HepG2 (cell line): ENCODE results near the gene KCND3. TPM values are rescaled to one million over a fixed set of nuclear protein-coding genes. Genes with fewer than 3 reads are reported as not detected.

ENCODE experiments used
- ATAC-seq: fragments of 200-7000 bp; cut with Tn5 transposase; 3 replicates; pipeline ENCODE4 v1.9.1; 2020; ENCODE audit warnings: mild to moderate bottlenecking, moderate library complexity
- BruUV-seq: library from RNA; stranded (reverse); fragments of 400-500 nt; replicated peaks from 2 replicates; lab custom pipeline; 2021; lab: Mats Ljungman, UMichigan
- CTCF ChIA-PET: fragments of 300-600 bp; formaldehyde crosslinking; extraction: SDS; loops from one replicate; lab custom pipeline; 2021; ENCODE audit warnings: low total read pairs, inconsistent platforms, low intra/inter-chr PET ratio; lab: Yijun Ruan, JAX
- POLR2A ChIA-PET: fragments of 350-600 bp; sonication (Branson Sonifier 250); formaldehyde crosslinking; loops from one replicate; lab custom pipeline; 2020; ENCODE audit warnings: antibody characterized with exemption, inconsistent platforms; lab: Yijun Ruan, JAX
- DNase-seq: peaks from one replicate; pipeline ENCODE4 v3.0.0-alpha.2; 2015; ENCODE audit warnings: low spot score
- FAIRE-seq: peaks from 3 replicates; lab custom pipeline; 2011; peaks lifted over from hg19 to GRCh38; lab: Jason Lieb, UNC
- H2AFZ ChIP-seq: one replicate; pipeline ENCODE4 v1.6.1; 2011; ENCODE audit warnings: low read length, inconsistent platforms
- H3K27ac ChIP-seq: fragments of 300-600 bp; 3 replicates; pipeline ENCODE4 v1.8.0; 2011; ENCODE audit warnings: mixed run types, mild to moderate bottlenecking, mixed read lengths, low read length, inconsistent platforms; ENCODE audit not compliant: insufficient read depth; ENCODE audit errors: extremely low read length
- H3K27me3 ChIP-seq, 2 experiments: fragments of 200-600 bp in 1 of 2; 2 replicates in 1 of 2; 3 replicates in 1 of 2; pipeline versions ENCODE4 v1.6.0 to v1.8.0; 2011; ENCODE audit warnings: low read length in 2 of 2, mild to moderate bottlenecking in 2 of 2, moderate library complexity in 2 of 2, inconsistent platforms in 1 of 2; ENCODE audit not compliant: insufficient read depth in 2 of 2, control insufficient read depth in 1 of 2
- H3K36me3 ChIP-seq, 2 experiments: fragments of 200-600 bp in 1 of 2; replicated peaks in 1 of 2; 2 replicates in 1 of 2; 3 replicates in 1 of 2; pipeline versions ENCODE4 v1.5.1 to v1.8.0; 2011; ENCODE audit warnings: low read length in 2 of 2, inconsistent platforms in 1 of 2; ENCODE audit not compliant: insufficient read depth in 2 of 2, control insufficient read depth in 1 of 2
- H3K4me1 ChIP-seq: 2 replicates; pipeline ENCODE4 v1.5.1; 2012; ENCODE audit warnings: low read length, inconsistent platforms; ENCODE audit not compliant: insufficient read depth
- H3K4me2 ChIP-seq: 2 replicates; pipeline ENCODE4 v1.6.0; 2011; ENCODE audit warnings: low read depth, low read length, inconsistent platforms
- H3K4me3 ChIP-seq, 3 experiments: fragments of 200-600 bp in 1 of 3; sonication (generic), shearing (Covaris generic) in 1 of 3; replicated peaks in 1 of 3; 2 replicates each; pipeline ENCODE4 v1.5.1; 2011 to 2016; ENCODE audit warnings: low read length in 3 of 3, inconsistent platforms in 2 of 3, low read depth in 2 of 3, mild to moderate bottlenecking in 2 of 3, control low read depth in 1 of 3, mixed read lengths in 1 of 3; ENCODE audit not compliant: insufficient read depth in 1 of 3
- H3K79me2 ChIP-seq: one replicate; pipeline ENCODE4 v1.6.1; 2011; ENCODE audit warnings: low read length, inconsistent platforms; ENCODE audit not compliant: insufficient read depth
- H3K9ac ChIP-seq: 2 replicates; pipeline ENCODE4 v1.6.0; 2011; ENCODE audit warnings: mild to moderate bottlenecking, low read depth, low read length, inconsistent platforms; ENCODE audit not compliant: insufficient read depth
- H3K9me3 ChIP-seq: 2 replicates; pipeline ENCODE4 v1.5.1; 2012; ENCODE audit warnings: mild to moderate bottlenecking, low read length
- H4K20me1 ChIP-seq: 2 replicates; pipeline ENCODE4 v1.6.0; 2011; ENCODE audit warnings: inconsistent platforms, mild to moderate bottlenecking, low read length, moderate library complexity; ENCODE audit not compliant: insufficient read depth
- MLXIP ChIP-seq: sonication (generic); formaldehyde crosslinking; IDR thresholded peaks from 2 replicates; pipeline ENCODE4 v1.9.0; 2021; ENCODE audit warnings: missing genetic modification reagents, borderline replicate concordance
- PAXIP1 ChIP-seq: sonication (generic); formaldehyde crosslinking; conservative IDR thresholded peaks from 2 replicates; pipeline ENCODE4 v1.4.0; 2020; ENCODE audit warnings: mild to moderate bottlenecking, missing genetic modification reagents, moderate library complexity
- RCOR2 ChIP-seq: IDR thresholded peaks from 2 replicates; pipeline ENCODE4 v1.6.1; 2016; ENCODE audit warnings: missing biosample characterization, missing genetic modification reagents
- SMC3 ChIP-seq: IDR thresholded peaks from 2 replicates; pipeline ENCODE4 v1.6.1; 2011; ENCODE audit warnings: low read length, improper control_type of control experiment
- SRY ChIP-seq: sonication (generic); formaldehyde crosslinking; IDR thresholded peaks from 2 replicates; pipeline ENCODE4 v1.8.0; 2022; ENCODE audit warnings: mild to moderate bottlenecking, missing genetic modification reagents
- ZNF335 ChIP-seq: sonication (generic); formaldehyde crosslinking; IDR thresholded peaks from 2 replicates; pipeline ENCODE4 v1.4.0; 2020; ENCODE audit warnings: missing genetic modification reagents
- WGBS: methylation state at CpG from one replicate; pipeline ENCODE4 v1.1.6; 2017; ENCODE audit warnings: low lambda C conversion rate; 5-methylcytosine and 5-hydroxymethylcytosine counted together
- in situ Hi-C: cut with HindIII; loops from 2 replicates; pipeline ENCODE4 v1.10.0; 2017; ENCODE audit warnings: low pct_unique_long_range_greater_than_20kb; ENCODE audit not compliant: extremely low pct_ligation_motif_present
- intact Hi-C: fragments of 100-400 bp; cut with micrococcal nuclease; formaldehyde crosslinking; loops from one replicate; pipeline ENCODE4 v1.10.0; 2022; ENCODE audit not compliant: unreplicated experiment
- polyA plus RNA-seq, 8 experiments: library from polyadenylated mRNA; depleted of rRNA in 3 of 8; stranded (reverse) in 7 of 8; unstranded in 1 of 8; fragments of >200 nt; fragmentation: Illumina TruSeq in 4 of 8; extraction: Trizol in 4 of 8; gene quantifications; 2 replicates each; pipeline versions ENCODE4 v1.2.1 to v1.2.3, GENCODE V29; 2011 to 2016; ENCODE audit warnings: low read depth in 4 of 8, missing spikeins in 1 of 8, mixed read lengths in 1 of 8; ENCODE audit not compliant: insufficient read depth in 1 of 8
- total RNA-seq, 5 experiments: library from RNA; depleted of rRNA; stranded (reverse); fragments of >200 nt; fragmentation: Illumina TruSeq; extraction: Trizol; gene quantifications; 2 replicates each; pipeline ENCODE4 v1.2.3, GENCODE V29; 2016; ENCODE audit warnings: low read depth in 1 of 5

Gene KCND3
- total and polyA plus RNA-seq, 2 of the 13 experiments (the other 11 are each of a cell fraction or from before 2014, with no cell fraction given) = 0.04 TPM; not detected in 1

- CTCF ChIA-PET = no interaction called here
These were observed 231.1 kb downstream of the KCND3 start for GRCh38 chr1:111758373-111758772.

More at GRCh38 chr1:111758373-111758772, 231.1 kb downstream of the KCND3 start:
- TF ChIP-seq SRY = no peak
- TF ChIP-seq MLXIP (CRISPR knock-in tag) = no peak
- no peak for TF ChIP-seq RCOR2 (CRISPR knock-in tag)
- peak; percentile 17; the same call in 1 of the 2 replicates for TF ChIP-seq SMC3
- no peak for TF ChIP-seq PAXIP1 (CRISPR knock-in tag)
- TF ChIP-seq ZNF335 = no peak
- peaks cover 0 to 35% of the 10 kb centered on the region in 2 experiments; a peak in 4 of 5 replicates for H3K36me3 ChIP-seq
- no peaks in the 10 kb centered on the region for H4K20me1 ChIP-seq
- in situ Hi-C loops = loop anchor here (5.0 kb wide), 1 partner anchor 36 kb away; no protein-coding TSS in a partner anchor
- 91% methylated on average over 2 of the region's 2 CpGs for WGBS
- H3K79me2 ChIP-seq = peaks cover 23% of the 10 kb centered on the region
- no peak overlapping the region for H2AFZ ChIP-seq
- no peaks in the 10 kb centered on the region; a peak in 1 of 5 replicates for H3K27me3 ChIP-seq
- no TSS peak for BruUV-seq
- intact Hi-C loops = no loop called here
- FAIRE-seq (no peak), DNase-seq (no peak), ATAC-seq (no peak)
- H3K4me3 ChIP-seq = no peak overlapping the region
- no peaks in the 10 kb centered on the region for H3K9me3 ChIP-seq
- POLR2A ChIA-PET = no interaction called here
- no peak overlapping the region for H3K27ac ChIP-seq
- H3K9ac ChIP-seq = no peak overlapping the region
- no peak overlapping the region for H3K4me2 ChIP-seq
- H3K4me1 ChIP-seq = peaks cover 46% of the 10 kb centered on the region
